ENCODE results near the gene UBE2Q2.

Gene UBE2Q2

GRCh38 chr15:75923756-75924155, 80.5 kb downstream of the UBE2Q2 start:
- no peak for DNase-seq (ENCODE audit: low spot score)

GRCh38 chr15:75924576-75924975, 81.3 kb downstream of the UBE2Q2 start:
- no peak for DNase-seq (ENCODE audit: low spot score)

GRCh38 chr15:75925440-75925839, 82.2 kb downstream of the UBE2Q2 start:
- no peak for DNase-seq (ENCODE audit: low spot score)

GRCh38 chr15:75926931-75927330, 83.7 kb downstream of the UBE2Q2 start:
- no peak for DNase-seq (ENCODE audit: low spot score)

GRCh38 chr15:75927601-75928000, 84.4 kb downstream of the UBE2Q2 start:
- DNase-seq (ENCODE audit: low spot score): no peak

- DNase-seq (ENCODE audit: low spot score): no peak
These were observed 85.7 kb downstream of the UBE2Q2 start for GRCh38 chr15:75928680-75929608.

- DNase-seq (ENCODE audit: low spot score): no peak
These were observed 86.7 kb downstream of the UBE2Q2 start for GRCh38 chr15:75929799-75930565.

GRCh38 chr15:75930866-75931265, 87.6 kb downstream of the UBE2Q2 start:
- DNase-seq (ENCODE audit: low spot score): no peak

- no peak for DNase-seq (ENCODE audit: low spot score)
These were observed 99.2 kb downstream of the UBE2Q2 start for GRCh38 chr15:75942464-75942863.

GRCh38 chr15:75943246-75943645, 100.0 kb downstream of the UBE2Q2 start:
- no peak for DNase-seq (ENCODE audit: low spot score)

GRCh38 chr15:75943713-75944215, 100.5 kb downstream of the UBE2Q2 start:
- DNase-seq (ENCODE audit: low spot score): no peak

- no peak for DNase-seq (ENCODE audit: low spot score)
These were observed 102.7 kb downstream of the UBE2Q2 start for GRCh38 chr15:75945953-75946352.

- no peak for DNase-seq (ENCODE audit: low spot score)
These were observed 103.8 kb downstream of the UBE2Q2 start for GRCh38 chr15:75947092-75947491.

GRCh38 chr15:75948761-75949296, 105.6 kb downstream of the UBE2Q2 start:
- no peak for DNase-seq (ENCODE audit: low spot score)

All from Ammon's horn (tissue), 1 donor.